Transverse colon (tissue), 4 donors: Measurements from ENCODE around the gene PFDN2. TPM values are rescaled to one million over a fixed set of nuclear protein-coding genes. Genes with fewer than 3 reads are reported as not detected.

ENCODE experiments used
- DNase-seq: peaks from one replicate; pipeline ENCODE4 v3.0.0-alpha.2; 2019
- H3K27ac ChIP-seq, 4 donors: fragments of 200-600 bp; sonication (generic); 2 replicates each; pipeline ENCODE4 v1.5.1; 2016 to 2018; ENCODE audit warnings: inconsistent platforms in 4 of 4
- H3K27me3 ChIP-seq: fragments of 200-600 bp; sonication (generic); 2 replicates; pipeline ENCODE4 v1.5.1; 2017; ENCODE audit warnings: inconsistent platforms
- H3K36me3 ChIP-seq, 4 donors: fragments of 200-600 bp; sonication (generic); 2 replicates each; pipeline ENCODE4 v1.5.1; 2017 to 2019; ENCODE audit warnings: inconsistent platforms in 4 of 4
- H3K4me1 ChIP-seq, 4 donors: fragments of 200-600 bp; sonication (generic); 2 replicates each; pipeline ENCODE4 v1.5.1; 2017 to 2020; ENCODE audit warnings: inconsistent platforms in 4 of 4
- H3K4me3 ChIP-seq, 4 donors: fragments of 200-600 bp; sonication (generic); 1 replicate in 1 of 4; 2 replicates in 3 of 4; pipeline versions ENCODE4 v1.5.1 to v1.6.1; 2017 to 2019; ENCODE audit warnings: inconsistent platforms in 4 of 4
- H3K9me3 ChIP-seq, 2 donors: fragments of 200-600 bp; sonication (generic); 2 replicates each; pipeline ENCODE4 v1.5.1; 2017 to 2019; ENCODE audit warnings: inconsistent platforms in 2 of 2
- EP300 ChIP-seq: sonication (generic); formaldehyde crosslinking; IDR thresholded peaks from one replicate; pipeline ENCODE4 v1.6.1; 2017; ENCODE audit warnings: antibody characterized with exemption, low read depth
- POLR2A ChIP-seq: fragments of 450-650 bp; IDR thresholded peaks from one replicate; pipeline ENCODE4 v1.6.1; 2016; ENCODE audit warnings: antibody characterized with exemption, mild to moderate bottlenecking, moderate library complexity
- POLR2AphosphoS5 ChIP-seq, 3 donors: sonication (generic); formaldehyde crosslinking; IDR thresholded peaks; one replicate each; pipeline ENCODE4 v1.6.1; 2016; ENCODE audit warnings: antibody characterized with exemption in 3 of 3
- WGBS, 2 donors: methylation state at CpG; one replicate each; pipeline ENCODE4 v1.1.5; 2018; ENCODE audit warnings: low coverage in 1 of 2; 5-methylcytosine and 5-hydroxymethylcytosine counted together
- in situ Hi-C, 4 donors: fragments of 200-750 bp; cut with MboI; loops; one replicate each; pipeline versions ENCODE4 v1.15.0 to v1.15.1; 2017; ENCODE audit warnings: low sequenced_read_pairs in 3 of 4, low pct_ligation_motif_present in 1 of 4, low pct_unique_long_range_greater_than_20kb in 1 of 4
- intact Hi-C: fragments of 100-400 bp; cut with DNase I; formaldehyde crosslinking; loops from one replicate; pipeline ENCODE4 v1.15.1; 2023; ENCODE audit warnings: low total_unique reads
- total RNA-seq, 4 donors: library from RNA; depleted of rRNA; stranded (reverse); fragments of >200 nt; gene quantifications; one replicate each; pipeline ENCODE4 v1.1.0, GENCODE V29; 2016
- TF ChIP-seq, protein P1 (sequence below), 5 experiments: fragments of 200-600 bp in 3 of 5; fragments of 450-650 bp in 2 of 5; sonication (generic) in 3 of 5; IDR thresholded peaks; 1 replicate in 2 of 5; 2 replicates in 3 of 5; pipeline ENCODE4 v1.5.1; 2016 to 2017; ENCODE audit warnings: antibody characterized with exemption in 5 of 5, inconsistent platforms in 3 of 5, mild to moderate bottlenecking in 2 of 5, moderate library complexity in 1 of 5

PFDN2 gene
- total RNA-seq, 4 donors from 2014 or later, result 28.9 to 70.5 (median 45.9) TPM

- in situ Hi-C loops, result loop anchor here in 2 of 4 donors (5.0 to 25.0 kb wide), 3 partner anchors 93 to 253 kb away; no protein-coding TSS in a partner anchor
- Histone ChIP-seq H3K9me3 (no peaks in the 10 kb centered on the region), H3K27ac (no peak overlapping the region), H3K27me3 (no peaks in the 10 kb centered on the region), H3K4me3 (no peak overlapping the region), H3K4me1 (peaks cover 0 to 18% (median 12%) of the 10 kb centered on the region in 4 donors), H3K36me3 (no peaks in the 10 kb centered on the region)
- intact Hi-C loops, result no loop called here
- no peak for DNase-seq
- 77 to 87% methylated on average over 3 of the region's 3 CpGs for WGBS, 2 donors
- no peak for TF ChIP-seq POLR2AphosphoS5 (IDR thresholded peaks at IDR 0.05)
- TF ChIP-seq, protein P1, sequence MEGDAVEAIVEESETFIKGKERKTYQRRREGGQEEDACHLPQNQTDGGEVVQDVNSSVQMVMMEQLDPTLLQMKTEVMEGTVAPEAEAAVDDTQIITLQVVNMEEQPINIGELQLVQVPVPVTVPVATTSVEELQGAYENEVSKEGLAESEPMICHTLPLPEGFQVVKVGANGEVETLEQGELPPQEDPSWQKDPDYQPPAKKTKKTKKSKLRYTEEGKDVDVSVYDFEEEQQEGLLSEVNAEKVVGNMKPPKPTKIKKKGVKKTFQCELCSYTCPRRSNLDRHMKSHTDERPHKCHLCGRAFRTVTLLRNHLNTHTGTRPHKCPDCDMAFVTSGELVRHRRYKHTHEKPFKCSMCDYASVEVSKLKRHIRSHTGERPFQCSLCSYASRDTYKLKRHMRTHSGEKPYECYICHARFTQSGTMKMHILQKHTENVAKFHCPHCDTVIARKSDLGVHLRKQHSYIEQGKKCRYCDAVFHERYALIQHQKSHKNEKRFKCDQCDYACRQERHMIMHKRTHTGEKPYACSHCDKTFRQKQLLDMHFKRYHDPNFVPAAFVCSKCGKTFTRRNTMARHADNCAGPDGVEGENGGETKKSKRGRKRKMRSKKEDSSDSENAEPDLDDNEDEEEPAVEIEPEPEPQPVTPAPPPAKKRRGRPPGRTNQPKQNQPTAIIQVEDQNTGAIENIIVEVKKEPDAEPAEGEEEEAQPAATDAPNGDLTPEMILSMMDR (IDR thresholded peaks at IDR 0.05), result no peak
- no peak for TF ChIP-seq EP300
These were observed 27.2 kb downstream of the PFDN2 start for GRCh38 chr1:161090617-161091016.

GRCh38 chr1:161089938-161090337 is 27.9 kb downstream of the PFDN2 start:
- peaks cover 0 to 18% (median 12%) of the 10 kb centered on the region in 4 donors for H3K4me1 ChIP-seq
- DNase-seq, result no peak
- no peaks in the 10 kb centered on the region for H3K9me3 ChIP-seq
- peak overlapping the region in 1 of 4 donors; percentile 23 for H3K27ac ChIP-seq
- H3K27me3 ChIP-seq, result no peaks in the 10 kb centered on the region
- in situ Hi-C loops (loop anchor here in 2 of 4 donors (5.0 to 25.0 kb wide), 3 partner anchors 93 to 253 kb away; no protein-coding TSS in a partner anchor), intact Hi-C loops (loop anchor here (5.0 kb wide), 1 partner anchor 1873 kb away; no protein-coding TSS in a partner anchor)
- TF ChIP-seq EP300 (no peak), POLR2AphosphoS5 (IDR thresholded peaks at IDR 0.05) (no peak), POLR2A (no peak)
- TF ChIP-seq, protein P1 (IDR thresholded peaks at IDR 0.05), result no peak
- H3K4me3 ChIP-seq, result no peak overlapping the region
- WGBS, 2 donors, result 95 to 98% methylated on average over 3 to 5 of the region's 5 CpGs
- H3K36me3 ChIP-seq, result no peaks in the 10 kb centered on the region

- intact Hi-C loops (loop anchor here (5.0 kb wide), 1 partner anchor 1872 kb away; no protein-coding TSS in a partner anchor), in situ Hi-C loops (loop anchor here in 1 of 4 donors (25.0 kb wide), 1 partner anchor 252 kb away; no protein-coding TSS in a partner anchor)
- peak; percentile 82 for DNase-seq
- Histone ChIP-seq H3K27me3 (no peaks in the 10 kb centered on the region), H3K4me1 (peaks cover 0 to 18% (median 12%) of the 10 kb centered on the region in 4 donors), H3K9me3 (no peaks in the 10 kb centered on the region), H3K36me3 (no peaks in the 10 kb centered on the region), H3K4me3 (peak within 1 kb of the TSS in 2 of 4 donors; percentile 12 to 16), H3K27ac (peak within 1 kb of the TSS; percentile 8 to 50 (median 26))
- 25 to 68% methylated on average over 4 to 22 of the region's 22 CpGs for WGBS, 2 donors
- TF ChIP-seq POLR2AphosphoS5 (IDR thresholded peaks at IDR 0.05) (peak; percentile 29 to 78 (median 51)), EP300 (no peak), POLR2A (peak; percentile 52)
These were observed 28.4 kb downstream of the PFDN2 start, which contains the start of gene NECTIN4 for GRCh38 chr1:161089251-161089924. Gene NECTIN4 (minus strand): TSS chr1:161089558. CDS start chr1:161089296, 262 bp downstream.

DNA sequence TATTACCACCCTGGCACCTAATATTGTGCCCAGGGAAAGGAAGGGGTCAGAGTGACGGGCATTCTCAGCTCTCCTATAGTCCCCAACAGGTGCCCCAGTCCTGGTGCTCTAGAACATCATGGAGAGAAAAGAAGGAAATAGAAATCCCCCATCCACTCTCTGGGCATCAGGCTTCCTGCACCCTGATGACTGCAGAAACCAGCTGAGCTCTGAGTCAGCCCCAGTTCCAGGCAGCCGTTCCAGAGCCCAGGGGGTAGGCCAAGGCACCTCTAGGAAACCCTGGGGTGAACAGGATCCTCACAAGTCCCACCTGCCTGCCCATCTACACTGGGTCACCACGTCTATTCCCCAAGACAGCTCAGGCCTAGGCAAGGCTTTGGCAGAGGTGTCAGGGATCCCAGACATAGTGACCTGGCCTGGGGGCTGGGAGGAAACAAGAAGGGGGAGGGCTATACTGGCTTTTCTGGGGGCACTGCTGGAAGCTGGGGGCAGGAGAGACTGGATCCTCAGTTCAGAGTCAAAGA is 29.2 kb downstream of the PFDN2 start:
- DNase-seq, result no peak
- peak overlapping the region in 3 of 4 donors; percentile 8 to 50 (median 23) for H3K27ac ChIP-seq
- intact Hi-C loops (loop anchor here (5.0 kb wide), 1 partner anchor 1871 kb away; no protein-coding TSS in a partner anchor), in situ Hi-C loops (loop anchor here in 1 of 4 donors (25.0 kb wide), 1 partner anchor 251 kb away; no protein-coding TSS in a partner anchor)
- TF ChIP-seq POLR2A (no peak), POLR2AphosphoS5 (IDR thresholded peaks at IDR 0.05) (no peak), EP300 (no peak)
- TF ChIP-seq, protein P1 (IDR thresholded peaks at IDR 0.05), result no peak
- H3K4me1 ChIP-seq, result peaks cover 2 to 22% (median 15%) of the 10 kb centered on the region in 4 donors
- WGBS, 2 donors, result 62 to 80% methylated on average over 1 to 3 of the region's 3 CpGs
- H3K4me3 ChIP-seq, result peak overlapping the region in 2 of 4 donors; percentile 12 to 16
- H3K27me3 ChIP-seq, result no peaks in the 10 kb centered on the region
- no peaks in the 10 kb centered on the region for H3K36me3 ChIP-seq
- H3K9me3 ChIP-seq, result no peaks in the 10 kb centered on the region
